NCI-H2081 (cell line): ENCODE data around the gene RNF103.
"Not testable (repeated sequence)": the region's sequence is repeated elsewhere in the genome, so short reads cannot be mapped to it uniquely, and the experiment has no call there.

Experiments
- DNase-seq, 2 experiments: peaks; one replicate each; lab custom pipeline; 2025; lab: John Stamatoyannopoulos, UW

The RNF103 gene

GRCh38 chr2:86623494-86624266, at the start of gene RNF103:
Gene RNF103, minus strand, starts transcription at chr2:86623865. Its CDS starts 979 bp downstream, at chr2:86622886.
- DNase-seq = peak; percentile 92 to 94

DNA sequence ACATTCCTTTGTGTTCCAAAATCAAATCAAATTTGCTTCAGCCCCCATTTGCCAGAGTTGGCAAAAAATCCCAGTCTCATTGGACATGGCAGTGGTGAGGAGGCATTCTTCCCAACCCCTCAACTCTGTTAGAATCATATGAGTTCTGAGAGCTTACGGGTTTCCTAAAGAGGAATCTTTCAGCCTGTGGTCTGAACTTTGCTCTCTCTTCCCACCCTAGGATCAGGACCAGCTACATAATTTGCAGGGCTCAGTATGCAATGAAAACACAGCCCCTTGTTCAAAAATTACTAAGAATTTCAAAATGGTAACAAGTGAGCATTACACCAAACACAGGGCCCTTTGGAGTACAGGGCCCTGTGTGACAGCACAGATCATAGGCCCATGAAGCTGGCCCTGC, 49.3 kb upstream of the RNF103 start:
- no peak for DNase-seq

GRCh38 chr2:86672027-86672545, 48.4 kb upstream of the RNF103 start:
- no peak for DNase-seq

GRCh38 chr2:86671337-86671981, 47.8 kb upstream of the RNF103 start:
- DNase-seq = no peak

DNA sequence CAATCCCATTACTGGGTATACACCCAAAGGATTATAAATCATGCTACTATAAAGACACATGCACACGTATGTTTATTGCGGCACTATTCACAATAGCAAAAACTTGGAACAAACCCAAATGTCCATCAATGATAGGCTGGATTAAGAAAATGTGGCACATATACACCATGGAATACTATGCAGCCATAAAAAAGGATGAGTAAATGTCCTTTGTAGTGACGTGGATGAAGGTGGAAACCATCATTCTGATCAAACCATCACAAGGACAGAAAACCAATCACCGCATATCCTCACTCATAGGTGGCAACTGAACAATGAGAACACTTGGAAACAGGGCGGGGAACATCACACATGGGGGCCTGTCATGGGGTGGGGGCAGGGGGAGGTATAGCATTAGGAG, 45.7 kb upstream of the RNF103 start:
- DNase-seq = not testable (repeated sequence)

- DNase-seq = peak in 1 of 2 experiments; percentile 27
Measured at GRCh38 chr2:86661333-86661732, 37.7 kb upstream of the RNF103 start.

- no peak for DNase-seq
Measured at GRCh38 chr2:86650188-86650587, 26.5 kb upstream of the RNF103 start.

- DNase-seq = no peak
Measured at GRCh38 chr2:86649119-86649947, 25.7 kb upstream of the RNF103 start.

DNA sequence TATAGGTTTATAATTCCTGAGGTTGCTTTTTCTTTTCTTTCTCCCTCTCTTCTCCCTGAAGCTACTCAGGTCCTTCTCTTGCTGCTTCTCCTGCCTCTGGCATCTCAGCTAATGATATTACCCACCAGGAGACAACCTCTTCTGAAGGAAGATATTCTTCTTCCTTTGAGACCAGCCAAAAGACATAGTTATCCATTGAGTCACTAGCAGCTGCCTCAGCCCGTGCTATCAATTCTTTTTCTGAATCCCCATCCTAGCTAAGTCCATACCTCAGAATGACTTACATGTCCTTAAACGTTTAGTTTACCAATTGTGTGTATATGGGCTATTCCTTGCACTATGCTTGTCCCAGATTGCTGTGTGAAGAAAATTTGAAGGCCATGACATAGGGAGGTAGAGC, 25.0 kb upstream of the RNF103 start:
- DNase-seq = no peak

GRCh38 chr2:86646865-86647264, 23.2 kb upstream of the RNF103 start:
- no peak for DNase-seq

DNA sequence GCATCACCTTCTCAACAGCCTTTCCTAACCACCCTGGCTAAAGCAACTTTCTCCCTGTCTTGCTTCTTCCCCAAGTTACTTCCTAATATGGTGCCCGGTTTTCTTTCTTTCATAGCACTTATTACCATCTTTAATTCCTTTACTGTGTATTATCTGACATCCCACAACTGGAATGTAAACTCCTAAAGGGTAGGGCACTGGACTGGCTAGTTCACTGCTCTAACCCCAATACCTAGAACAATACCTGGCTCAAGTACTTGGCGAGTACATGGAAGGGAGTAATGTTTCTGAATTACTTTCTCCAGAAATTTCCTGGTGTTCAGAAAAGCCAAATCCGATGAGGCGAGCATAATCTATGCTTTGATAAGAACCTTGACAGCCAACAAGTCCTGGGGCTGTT, 22.7 kb upstream of the RNF103 start:
- no peak for DNase-seq

DNA sequence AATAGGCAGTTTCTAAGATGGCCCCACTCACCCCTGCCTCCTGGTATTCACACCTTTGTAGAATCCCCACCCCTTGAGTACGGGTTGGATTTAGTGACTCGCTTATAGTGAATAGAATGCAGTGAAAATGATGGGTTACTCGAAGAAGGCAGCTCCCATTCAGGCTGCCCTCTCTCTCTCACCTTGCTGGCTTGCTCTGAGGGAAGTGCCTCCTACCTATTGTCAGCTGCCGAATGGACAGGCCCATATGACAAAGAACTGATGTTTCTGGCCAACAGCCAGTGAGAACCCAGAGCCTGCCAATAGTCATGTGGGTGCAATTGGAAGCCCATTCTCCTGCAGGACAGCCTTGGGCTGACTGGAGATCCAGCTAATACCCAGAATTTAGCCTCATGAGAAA, 22.1 kb upstream of the RNF103 start:
- DNase-seq = no peak

DNA sequence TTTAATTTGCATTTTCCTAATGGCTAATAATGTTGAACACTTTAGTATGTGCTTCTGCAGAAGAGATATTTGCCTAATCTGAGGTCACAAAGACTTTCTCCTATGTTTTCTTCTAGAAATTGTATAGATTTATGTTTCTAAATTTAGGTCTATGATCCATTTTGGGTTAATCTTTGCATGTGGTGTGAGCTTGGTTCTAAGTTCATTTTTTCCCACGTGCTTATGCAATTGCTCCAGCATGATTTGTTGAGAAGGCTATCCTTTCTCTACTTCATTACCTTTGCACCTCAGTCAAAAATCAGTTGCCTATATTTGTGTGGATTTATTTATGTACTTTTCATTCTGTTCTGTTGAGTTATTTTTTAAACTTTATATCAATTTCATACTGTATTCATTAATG, 15.0 kb upstream of the RNF103 start:
- no peak for DNase-seq

GRCh38 chr2:86636842-86637241, 13.2 kb upstream of the RNF103 start:
- no peak for DNase-seq

GRCh38 chr2:86634352-86634751, 10.7 kb upstream of the RNF103 start:
- DNase-seq = no peak

DNA sequence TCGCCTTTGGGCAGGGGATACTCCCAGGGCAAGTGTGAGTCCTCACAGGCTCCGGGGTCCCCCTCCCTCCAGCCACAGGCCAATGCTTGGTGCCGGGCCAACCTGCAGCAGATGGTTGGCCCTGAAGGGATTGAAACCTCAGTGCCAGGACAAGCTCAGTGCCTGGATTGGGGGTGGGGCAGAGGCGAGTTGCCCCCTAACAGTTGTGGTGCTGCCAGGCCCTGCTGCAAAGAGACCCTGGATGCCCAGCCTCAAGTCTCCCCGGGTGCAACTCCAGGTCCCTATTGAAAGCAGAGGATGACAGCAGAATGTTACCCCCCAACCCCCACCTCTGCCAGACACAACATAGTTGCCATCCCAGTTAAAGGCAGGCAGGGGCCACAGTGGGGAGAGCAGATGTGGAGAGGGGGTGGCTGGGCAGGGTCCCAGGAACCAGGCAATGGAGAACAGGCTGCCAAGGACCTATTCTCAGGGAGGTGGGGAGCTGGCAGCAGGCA, 9.5 kb upstream of the RNF103 start:
- DNase-seq = no peak

GRCh38 chr2:86632672-86633071, 9.0 kb upstream of the RNF103 start:
- no peak for DNase-seq

GRCh38 chr2:86631846-86632485, 8.3 kb upstream of the RNF103 start:
- no peak for DNase-seq

- no peak for DNase-seq
Measured at GRCh38 chr2:86628091-86628522, 4.4 kb upstream of the RNF103 start.

GRCh38 chr2:86627550-86627949, 3.9 kb upstream of the RNF103 start:
- DNase-seq = no peak

- DNase-seq = no peak
Measured at GRCh38 chr2:86625096-86625495, 1.4 kb upstream of the RNF103 start.

DNA sequence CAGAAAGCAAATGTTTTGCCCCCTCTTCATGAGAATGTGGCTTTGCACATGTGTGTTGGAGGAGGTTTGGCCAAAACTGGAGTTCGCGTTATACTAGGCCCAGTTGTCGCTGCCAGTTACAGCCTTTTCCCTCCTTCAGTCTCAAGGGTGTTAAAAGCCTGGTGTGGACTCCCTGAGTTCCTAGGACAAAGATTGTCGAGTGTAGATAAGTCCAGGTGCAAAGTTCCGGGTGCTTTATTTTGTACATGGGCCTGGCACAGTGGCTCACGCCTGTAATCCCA, 542 bp upstream of the RNF103 start:
- DNase-seq = no peak
